Stimulated activated CD4-positive, alpha-beta T cell treated with anti-CD3 and anti-CD28 coated beads, Interleukin-4, amount 100 ng/mL, for 1 hour (primary cell): ENCODE measurements around the gene IRX2.

Source experiments
- DNase-seq: peaks from one replicate; pipeline ENCODE4 v3.0.0-alpha.2; 2020

The IRX2 gene

DNA sequence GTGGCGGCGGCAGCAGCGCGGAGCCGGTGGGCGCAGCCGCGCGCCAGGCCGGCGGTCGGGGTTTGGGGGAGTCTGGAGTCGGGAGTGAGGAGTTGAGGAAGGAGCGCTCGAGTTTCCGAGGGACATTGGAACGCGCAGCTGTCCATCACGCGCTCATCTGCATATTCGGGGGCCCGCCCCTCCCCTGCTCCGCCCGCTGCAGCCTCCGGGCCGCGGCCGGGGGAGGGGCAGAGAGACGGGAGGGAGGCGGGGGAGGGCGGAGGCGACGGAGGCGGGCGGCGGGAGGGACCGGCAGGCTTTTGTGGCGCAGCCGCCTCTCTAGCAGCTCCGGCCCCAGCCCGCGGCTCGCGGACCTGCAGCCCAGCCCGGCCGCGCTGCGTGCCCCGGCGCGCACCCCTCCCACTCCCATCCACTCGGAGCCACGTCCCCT is at the start of gene IRX2:
Gene IRX2, minus strand, starts transcription at position 86 of the 430 bp plus-strand sequence. CDS start 264 bp downstream, outside the sequence.
- DNase-seq = no peak

- no peak for DNase-seq
Observed at GRCh38 chr5:2800035-2800434, 48.6 kb upstream of the IRX2 start.

- DNase-seq = no peak
Observed at GRCh38 chr5:2797981-2798380, 46.5 kb upstream of the IRX2 start.

- no peak for DNase-seq
Observed at GRCh38 chr5:2797160-2797559, 45.7 kb upstream of the IRX2 start.

DNA sequence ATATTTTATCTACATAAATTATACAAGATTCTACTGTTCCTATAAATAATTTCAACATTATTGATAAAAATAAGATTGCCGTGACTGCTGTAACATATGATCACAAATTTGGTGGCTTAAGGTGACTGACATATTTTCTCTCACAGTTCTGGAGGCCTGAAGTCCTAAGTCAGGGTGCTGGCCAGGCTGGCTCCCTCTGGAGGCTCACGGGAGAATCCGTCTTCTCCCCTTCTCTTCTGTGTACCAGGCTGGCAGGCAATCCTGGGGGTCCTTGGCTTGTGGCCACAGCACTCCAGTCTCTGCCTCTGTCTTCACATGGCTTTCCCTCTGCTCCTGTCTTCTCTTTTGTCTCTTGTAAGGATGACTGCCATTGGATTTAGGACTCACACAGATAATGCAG is 31.7 kb upstream of the IRX2 start:
- no peak for DNase-seq

GRCh38 chr5:2782658-2783057 is 31.2 kb upstream of the IRX2 start:
- no peak for DNase-seq

DNA sequence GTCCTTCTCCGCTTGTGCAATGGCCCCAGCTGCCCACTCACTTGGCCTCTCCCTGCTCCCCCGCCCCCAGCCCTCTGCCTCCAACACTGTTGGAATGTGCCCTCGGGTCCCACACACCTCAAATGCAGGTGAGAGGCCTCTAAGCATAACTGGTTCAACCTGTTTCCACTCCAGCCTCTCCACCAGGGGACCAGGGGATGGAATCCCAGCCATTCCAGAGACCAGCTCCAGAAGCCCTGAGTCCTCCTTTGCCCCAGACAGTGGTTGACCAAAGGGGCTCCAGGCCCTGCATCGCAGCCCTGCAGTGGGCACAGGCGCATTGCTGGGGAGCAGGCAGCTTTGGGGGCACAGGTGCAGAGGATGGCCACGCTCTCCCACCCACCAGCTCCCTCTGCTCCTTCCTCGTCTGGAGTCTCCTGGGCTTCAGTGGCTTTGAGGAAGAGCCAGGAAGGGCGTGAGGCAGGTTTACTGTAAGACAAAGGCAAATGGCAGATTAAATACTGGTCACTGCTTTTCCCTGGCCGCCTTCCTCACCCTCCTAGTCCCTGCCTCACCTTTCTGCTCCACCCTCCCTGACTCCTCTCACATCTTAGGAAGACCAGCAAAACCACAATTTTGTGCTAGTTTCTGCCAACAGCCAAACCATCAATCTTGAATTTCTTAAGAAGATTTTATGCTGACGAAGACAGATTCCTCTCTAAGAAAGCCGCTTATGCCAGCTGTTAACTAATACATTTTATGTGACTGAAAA is 29.1 kb upstream of the IRX2 start:
- no peak for DNase-seq

GRCh38 chr5:2779459-2779858 is 28.0 kb upstream of the IRX2 start:
- no peak for DNase-seq

GRCh38 chr5:2776337-2777302 is 25.1 kb upstream of the IRX2 start:
- no peak for DNase-seq

GRCh38 chr5:2773327-2773726 is 21.9 kb upstream of the IRX2 start:
- DNase-seq = no peak

DNA sequence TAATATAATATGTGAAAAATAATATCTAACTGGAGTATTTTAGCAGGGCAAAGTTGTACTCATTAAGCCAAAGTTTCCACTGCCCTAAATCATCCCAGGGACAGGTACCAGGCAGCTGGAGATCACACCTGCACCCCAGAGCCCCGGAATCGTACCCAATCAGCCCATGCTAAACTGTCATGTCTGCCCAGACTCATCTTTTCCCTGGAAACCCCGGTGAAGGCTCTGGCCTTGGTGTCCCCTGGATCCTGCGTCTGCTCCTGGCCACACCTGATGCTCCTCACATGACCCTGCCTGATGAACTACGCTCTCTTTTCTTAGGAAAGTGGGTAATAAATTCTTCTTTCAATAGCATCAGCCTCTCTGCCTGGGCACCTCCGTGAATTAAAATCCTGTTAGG is 15.6 kb upstream of the IRX2 start:
- DNase-seq = no peak

GRCh38 chr5:2764581-2764980 is 13.1 kb upstream of the IRX2 start:
- DNase-seq = no peak

GRCh38 chr5:2763533-2763794 is 12.0 kb upstream of the IRX2 start:
- DNase-seq = no peak

GRCh38 chr5:2762744-2763532 is 11.5 kb upstream of the IRX2 start:
- DNase-seq = no peak

DNA sequence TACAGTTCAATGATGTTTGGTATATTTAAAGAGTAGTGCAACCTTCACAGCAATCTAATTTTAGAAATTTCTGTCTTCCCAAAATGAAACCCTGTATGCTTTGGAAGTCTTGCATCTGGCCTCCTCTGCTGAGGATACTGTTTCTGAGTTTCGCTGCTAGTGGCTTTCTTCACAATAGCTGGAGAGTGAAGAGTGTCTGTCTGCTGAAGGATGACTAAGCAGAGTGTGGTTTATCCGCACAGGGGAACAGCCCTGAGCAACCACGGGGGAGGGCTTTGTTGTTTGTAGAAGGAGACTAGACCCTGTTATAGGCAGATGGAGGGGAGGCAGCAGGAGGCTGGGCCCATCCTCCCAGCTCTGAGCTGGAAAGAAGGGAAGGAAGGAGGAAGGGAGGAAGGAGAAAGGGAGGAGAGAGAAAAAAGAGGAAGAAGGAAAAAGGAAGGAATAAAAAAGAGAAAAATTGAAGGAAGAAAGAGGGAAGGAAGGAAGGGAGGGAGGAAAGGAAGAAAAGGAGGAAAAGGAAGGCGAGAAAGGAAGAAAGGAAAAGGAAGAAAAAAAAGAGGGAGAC is 10.5 kb upstream of the IRX2 start:
- DNase-seq = no peak

GRCh38 chr5:2759696-2760461 is 8.4 kb upstream of the IRX2 start:
- DNase-seq = no peak

GRCh38 chr5:2759091-2759490 is 7.6 kb upstream of the IRX2 start:
- DNase-seq = no peak

DNA sequence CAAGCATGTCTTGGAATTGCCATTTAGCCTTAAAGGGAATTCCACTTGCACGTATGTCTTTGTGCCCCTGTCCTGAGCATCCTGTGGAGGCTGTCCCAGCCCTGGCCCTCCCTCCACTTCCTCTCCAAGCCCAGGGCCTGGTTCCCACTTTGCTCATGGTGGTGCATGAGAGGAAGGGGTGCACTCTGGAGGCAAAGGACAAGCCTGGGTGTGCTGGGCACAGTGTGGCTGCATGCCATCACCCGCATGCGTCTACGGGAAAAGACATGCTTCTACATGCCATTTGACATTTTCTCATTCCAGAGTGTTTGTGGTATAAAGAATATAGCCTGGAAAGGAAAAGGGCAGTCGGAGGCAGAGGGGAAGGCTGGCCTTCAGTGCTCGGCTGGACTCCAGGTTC is 7.2 kb upstream of the IRX2 start:
- DNase-seq = no peak

DNA sequence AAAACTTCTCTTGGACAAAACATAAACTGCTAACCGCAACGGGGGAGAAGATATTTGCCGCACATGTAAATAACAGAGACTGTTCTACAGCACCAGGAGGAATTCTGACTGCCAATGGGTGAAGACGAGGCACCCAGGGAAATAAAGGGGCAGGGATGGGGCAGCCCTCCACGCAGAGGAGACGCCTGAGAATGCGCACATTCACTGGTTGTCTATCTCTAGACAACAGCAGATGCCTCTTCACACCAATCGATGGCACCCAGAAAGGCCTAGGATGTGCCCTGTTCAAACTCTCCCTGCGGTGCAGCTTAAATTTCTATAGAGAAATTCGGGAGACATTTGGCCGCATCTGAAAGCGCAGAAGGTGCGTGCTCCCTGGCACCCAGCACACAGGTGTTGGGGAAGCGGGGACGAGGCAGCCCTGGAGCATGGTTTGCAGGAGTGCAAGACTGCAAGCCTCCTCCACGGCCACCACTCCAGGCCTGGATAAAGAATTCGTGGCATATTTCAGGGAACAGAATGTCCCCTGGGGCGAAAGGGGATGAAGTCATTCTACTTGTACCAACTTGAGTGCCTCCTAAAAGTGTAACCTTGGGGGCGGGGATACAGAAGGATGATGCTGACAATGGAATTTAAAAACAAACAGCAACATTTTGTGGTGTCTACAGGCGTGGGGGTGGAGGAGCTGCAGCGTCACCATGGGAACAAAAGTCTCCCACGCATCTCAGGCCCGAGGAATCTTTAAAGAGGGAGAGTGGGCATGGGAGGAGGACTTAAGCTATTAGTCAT is 6.3 kb upstream of the IRX2 start:
- no peak for DNase-seq

GRCh38 chr5:2756211-2757152 is 5.0 kb upstream of the IRX2 start:
- no peak for DNase-seq
